ENCODE data around the gene KRT7.

GRCh38 chr12:52245962-52246569, 13.0 kb downstream of the KRT7 start:
- no peak for TF ChIP-seq POLR2A (IDR thresholded peaks at IDR 0.05; ENCODE audit: low read length)
- TF ChIP-seq GATA1 (IDR thresholded peaks at IDR 0.05; ENCODE audit: low read depth, low read length) = no peak
